HG03521 (cell line): ENCODE data around the gene HS3ST6.
"Not testable (repeated sequence)": the region's sequence is repeated elsewhere in the genome, so short reads cannot be mapped to it uniquely, and the experiment has no call there.

ENCODE experiments used
- ATAC-seq: cut with Tn5 transposase; IDR thresholded peaks from one replicate; pipeline ENCODE4 v1.9.1; 2021; ENCODE audit warnings: mild to moderate bottlenecking, moderate library complexity; ENCODE audit not compliant: unreplicated experiment

HS3ST6 gene

DNA sequence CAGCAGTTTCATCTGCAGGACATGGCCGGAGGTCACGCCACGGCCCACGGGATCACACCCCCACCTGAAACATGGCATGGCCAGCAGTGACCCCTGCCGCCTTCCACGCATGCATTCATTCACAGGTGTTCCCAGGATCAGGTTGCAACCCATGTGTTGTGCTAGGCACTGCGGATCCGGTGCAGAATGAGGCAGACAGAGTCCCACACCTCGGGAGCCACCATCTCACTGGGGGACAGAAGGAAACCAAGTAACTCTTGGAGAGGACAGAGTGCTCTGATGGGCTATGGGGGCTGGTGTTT, 29.1 kb upstream of the HS3ST6 start:
- no peak for ATAC-seq

DNA sequence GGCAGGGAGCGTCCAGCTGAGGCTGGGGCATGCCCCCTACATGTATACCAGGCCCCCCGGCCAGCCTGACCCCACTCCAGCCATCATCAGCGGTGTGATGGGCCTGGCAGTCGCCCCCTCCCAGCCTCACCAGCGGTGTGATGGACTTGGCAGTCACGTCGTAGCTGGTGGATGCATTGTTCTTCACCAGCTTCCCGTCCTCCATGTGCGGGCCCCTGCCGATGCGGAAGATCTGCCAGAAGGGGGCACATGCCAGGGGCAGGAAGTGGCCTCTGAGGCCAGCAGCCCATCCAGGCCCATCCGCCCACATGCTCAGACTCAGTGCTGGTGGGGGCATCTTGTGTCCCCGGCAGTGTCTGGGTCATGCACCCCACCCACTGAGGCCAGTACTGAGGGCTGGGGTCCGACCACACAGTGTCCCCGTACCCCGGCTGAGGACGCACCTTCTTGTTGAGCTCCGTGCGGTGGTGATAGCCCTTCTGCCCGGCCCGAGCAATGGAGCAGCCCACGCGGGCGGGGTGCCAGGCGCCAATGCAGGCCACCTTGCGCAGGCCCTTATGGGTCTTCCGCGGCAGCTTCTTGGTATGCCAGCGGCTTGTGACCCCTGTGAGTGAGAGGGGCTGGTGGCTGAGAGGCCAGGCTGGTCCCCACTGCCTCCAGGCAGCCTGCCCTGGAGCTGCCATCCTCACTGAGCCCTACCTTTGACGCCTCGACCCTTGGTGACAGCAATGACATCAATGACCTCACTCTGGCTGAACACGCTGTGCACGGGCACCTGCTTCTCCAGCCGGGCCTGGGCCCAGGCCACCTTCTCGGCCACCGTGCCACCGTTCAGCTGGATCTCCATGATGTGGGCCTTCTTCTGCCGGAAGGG, 28.5 kb upstream of the HS3ST6 start:
- ATAC-seq = no peak

DNA sequence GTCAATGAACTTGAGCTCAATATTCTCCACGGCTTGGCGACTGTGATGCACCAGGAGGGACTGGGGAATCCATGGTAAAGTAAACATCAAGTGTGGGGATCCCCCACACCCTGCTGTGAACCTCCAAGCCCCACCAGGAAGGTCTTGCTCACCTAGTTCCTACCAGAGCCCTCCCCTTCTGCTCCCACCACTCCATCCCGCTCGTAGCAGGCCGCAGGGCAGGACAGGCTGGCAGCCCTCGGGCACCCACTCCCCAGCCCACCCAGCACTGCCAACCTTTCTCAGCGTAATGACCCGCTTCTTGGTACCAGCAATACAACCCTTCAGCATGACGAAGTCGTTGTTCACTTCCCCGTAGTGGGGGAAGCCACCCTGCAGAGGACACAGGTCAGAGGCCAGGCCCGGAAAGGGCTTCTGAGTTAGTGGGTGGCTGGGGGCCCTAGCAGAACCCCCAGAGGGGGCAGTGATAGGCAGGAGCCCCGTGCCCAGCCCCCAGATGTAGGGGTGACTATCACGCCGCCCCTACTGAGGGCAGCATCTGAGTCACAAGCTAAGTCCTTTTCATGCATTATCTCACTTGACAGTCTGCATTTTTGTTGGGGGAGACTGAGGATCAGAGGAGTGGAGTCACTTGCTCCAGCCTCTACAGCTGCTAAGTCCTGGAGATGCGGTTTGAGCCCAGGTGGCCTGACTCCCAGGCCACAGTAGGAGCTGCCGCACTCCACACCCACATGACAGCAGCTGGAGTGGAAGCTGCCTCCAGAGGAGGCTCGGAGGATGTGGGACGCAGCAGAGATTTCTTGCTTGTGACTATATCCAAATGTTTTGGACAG, 27.6 kb upstream of the HS3ST6 start:
- no peak for ATAC-seq

DNA sequence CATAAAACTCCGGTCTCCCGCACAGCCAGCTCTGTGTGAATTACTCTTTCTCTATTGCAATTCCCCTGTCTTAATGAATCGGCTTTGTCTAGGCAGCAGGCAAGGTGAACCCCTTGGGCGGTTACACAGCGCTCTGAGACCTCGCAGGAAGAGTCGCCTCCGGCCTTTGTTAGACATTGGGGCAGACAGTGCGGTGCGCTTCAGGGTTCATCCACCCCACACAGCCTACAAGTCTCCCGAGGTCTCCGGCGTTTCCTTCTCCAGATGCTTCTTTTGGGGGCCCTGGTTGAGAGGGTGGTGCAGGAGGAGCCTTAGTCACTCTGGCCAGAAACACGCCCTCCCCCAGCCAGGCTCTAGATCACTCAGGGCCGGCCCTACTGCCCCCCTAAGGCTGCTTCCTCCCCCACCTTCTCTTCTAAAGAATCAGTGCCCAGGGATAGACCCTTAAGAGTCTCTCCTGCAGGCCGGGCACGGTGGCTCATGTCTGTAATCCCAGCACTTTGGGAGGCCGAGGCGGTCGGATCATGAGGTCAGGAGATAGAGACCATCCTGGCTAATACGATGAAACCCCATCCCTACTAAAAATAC, 26.5 kb upstream of the HS3ST6 start:
- ATAC-seq = no peak

DNA sequence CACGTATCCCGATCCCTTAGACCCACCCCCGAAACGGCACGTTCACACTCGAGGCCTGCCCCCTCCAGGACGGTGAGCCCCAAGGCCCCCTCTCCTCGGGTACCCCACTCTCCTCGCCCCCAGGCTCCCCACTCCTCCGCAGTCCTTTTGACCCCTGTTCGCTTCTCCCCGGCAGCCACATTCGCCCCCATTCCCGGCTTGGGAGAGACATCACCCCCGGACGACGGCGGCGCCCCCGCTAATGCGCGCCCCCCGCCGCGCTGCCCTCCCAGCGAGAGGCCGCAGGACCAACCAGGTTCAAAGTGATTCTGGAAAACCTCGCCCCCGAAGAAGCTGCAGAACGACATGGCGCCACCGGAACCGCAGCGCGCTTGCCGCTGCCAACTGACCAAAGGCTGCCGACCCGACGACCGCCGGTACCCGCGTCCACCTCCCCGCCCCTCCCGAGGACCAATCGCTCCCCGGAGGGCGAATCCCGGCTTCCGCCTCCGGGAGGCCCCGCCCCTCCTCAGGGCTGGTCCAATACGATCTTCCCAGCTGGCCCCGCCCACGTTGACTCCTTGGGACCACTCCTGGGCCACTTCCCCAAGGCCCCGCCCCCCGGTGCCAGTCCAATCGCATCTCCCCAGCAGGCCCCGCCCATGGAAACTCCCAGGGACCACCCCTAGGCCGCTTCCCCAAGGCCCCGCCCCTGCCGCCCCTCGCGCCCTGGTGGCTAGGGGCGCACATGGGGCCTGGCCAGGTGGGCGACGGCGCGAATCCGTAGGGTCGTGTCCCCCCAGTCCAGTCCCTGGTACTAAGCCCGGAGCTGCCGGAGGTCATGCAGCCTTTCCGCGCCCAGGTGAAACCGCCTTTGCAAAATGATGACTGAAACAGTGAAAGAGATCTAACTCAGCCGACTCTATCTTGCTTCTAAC, 24.9 kb upstream of the HS3ST6 start, which contains the start of gene MSRB1:
TSS of gene MSRB1 (minus strand) at position 390 of the 917 bp plus-strand sequence. CDS start at position 347, 43 bp downstream.
- peak; percentile 93 for ATAC-seq

DNA sequence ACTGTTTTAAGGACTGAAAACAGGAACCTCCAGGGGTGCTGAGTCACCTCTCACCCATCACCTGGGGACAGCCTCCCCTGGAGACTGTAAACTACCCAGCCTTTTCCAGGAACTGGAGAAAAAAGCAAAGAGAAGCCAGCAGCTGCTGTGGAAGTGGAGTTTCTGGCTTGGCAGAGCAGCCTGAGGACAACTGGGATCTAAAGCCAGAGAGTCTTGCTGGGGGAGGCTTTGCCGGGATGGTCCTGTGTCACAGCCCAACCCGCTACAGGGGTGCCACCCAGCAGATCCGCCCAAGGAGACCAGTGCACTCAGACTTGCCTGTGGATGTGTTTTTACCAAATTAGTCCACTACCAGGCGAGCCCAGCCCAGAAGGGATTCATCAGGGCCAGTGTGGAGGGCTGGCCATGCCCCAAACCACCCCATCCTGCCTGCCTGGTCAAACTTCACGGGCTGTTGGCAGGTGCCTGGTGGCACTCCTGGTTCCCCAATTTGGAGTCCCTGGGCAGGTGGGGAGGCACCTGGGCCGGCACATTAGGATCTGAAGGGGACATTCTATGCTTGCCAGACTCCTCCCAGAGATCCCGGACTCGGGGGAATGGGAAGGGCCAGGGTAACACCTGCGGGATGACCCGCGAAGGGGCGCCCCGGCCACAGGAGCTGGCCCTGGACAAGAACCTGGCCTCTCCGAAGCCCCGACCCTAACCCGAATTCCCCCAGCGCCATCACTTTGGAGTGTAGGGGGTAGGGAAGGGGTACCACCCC, 24.0 kb upstream of the HS3ST6 start:
- ATAC-seq = no peak

DNA sequence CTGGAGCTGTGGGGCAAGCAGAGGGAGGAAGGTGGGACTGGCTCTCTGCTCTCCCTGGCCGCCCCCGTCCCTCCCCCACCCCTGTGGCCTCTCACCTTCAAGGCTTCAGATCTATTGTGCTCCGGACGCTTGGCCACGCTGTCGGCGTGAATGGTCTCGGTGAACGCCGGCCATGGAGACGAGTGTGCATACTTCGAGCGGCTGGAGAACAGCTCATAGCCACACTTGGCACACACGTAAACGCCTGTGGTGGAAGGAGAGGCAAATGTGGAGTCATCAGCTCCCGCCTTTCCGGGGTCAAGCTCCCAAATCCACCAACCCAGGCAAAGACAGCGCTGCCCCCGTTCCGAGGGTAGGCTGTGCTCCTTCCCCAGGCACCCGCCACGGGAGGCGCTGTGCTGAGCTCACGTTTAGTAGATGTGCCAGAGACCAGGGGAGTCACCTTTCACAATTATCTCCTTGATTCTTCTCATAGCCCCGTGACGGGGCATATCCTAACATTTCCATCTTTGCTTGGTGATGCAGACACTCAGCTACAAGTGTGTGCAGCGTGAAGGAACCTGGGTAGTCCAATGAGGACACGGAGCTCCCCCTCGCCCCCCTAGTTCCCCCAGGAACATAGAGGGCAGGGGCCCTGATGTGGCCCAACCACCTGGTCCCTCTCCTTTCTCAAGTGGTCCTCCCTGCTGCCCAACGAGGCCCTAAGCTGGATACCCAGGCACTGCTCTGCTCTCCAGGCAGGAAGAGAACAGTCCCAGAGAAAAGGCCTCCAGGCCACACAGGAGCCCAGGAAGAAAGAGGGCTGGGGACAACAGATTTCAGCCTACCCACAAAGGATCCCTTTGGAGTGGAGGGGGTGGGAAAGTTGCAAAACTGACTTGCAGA, 23.2 kb upstream of the HS3ST6 start:
- ATAC-seq = no peak

DNA sequence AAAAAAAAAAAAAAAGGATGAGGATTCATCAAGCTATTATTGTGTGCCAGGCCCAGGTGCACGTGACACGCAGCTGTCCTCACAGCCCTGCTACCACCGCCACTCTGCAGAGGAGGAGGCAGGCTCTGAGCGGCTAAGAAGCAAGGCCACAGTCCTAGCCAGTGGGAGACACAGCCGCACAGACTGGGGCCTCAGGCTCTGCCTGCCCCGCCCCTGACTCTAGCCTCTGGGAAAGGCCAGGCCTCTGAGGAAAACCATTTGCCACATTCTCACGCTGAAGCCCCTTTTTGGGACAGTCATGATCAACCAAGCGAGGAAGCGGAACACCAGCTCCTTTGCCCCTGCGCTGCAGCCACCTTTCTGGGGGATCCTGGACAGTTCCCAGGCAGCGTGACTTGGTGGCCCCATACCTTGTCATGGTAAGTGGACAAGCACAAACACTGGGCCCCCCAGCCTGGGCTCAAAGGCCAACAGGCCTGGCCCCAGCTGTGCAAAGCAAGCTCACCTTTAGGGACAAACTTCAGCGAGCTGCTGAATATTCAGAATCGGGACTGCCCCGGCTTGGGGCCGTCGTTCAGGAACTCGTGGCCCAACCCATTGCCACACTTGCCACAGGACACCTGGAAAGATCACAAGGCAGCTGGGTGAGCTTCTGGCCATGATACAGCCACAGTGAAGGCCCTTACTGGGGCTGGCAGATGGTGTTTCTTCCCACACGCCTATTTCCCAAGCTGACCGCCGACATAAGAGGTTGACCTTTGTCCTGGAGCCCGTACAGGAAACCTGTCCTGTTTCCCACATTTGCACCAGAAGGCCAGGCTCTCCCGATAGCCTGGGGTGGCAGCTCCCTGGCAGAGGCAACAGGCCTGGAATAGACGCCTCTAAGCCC, 22.3 kb upstream of the HS3ST6 start:
- ATAC-seq = no peak

DNA sequence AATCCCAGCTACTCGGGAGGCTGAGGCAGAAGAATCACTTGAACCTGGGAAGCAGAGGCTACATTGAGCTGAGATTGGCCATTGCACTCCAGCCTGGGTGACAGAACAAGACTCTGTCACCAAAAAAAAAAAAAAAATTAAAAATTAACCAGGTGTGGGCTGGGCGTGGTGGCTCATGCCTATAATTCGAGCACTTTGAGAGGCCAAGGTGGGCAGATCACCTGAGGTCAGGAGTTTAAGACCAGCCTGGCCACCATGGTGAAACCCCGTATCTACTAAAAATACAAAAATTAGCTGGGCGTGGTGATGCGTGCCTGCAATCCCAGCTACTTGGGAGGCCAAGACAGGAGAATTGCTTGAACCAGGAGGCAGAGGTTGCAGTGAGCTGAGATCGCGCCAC, 21.6 kb upstream of the HS3ST6 start:
- ATAC-seq = not testable (repeated sequence)

DNA sequence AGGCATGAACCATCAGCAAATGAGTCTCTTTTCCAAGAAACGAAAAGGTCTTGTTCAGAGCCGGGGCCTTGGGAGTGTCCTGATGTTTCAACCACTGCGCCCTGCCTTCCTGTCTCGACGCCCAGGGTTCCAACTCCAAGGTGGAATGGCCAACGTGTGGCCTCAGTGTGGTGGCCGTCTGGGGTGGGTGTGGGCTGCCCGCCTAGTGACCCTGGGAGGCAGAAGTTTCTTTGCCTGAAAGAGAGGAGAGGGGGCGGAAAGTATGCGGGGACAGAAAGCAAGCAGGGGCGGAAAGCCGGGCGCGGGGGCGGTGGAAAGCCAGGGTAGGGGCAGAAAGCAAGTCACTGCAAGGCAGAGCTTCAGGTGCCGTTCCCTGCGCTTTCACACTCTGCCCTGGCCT, 20.7 kb upstream of the HS3ST6 start:
- no peak for ATAC-seq

DNA sequence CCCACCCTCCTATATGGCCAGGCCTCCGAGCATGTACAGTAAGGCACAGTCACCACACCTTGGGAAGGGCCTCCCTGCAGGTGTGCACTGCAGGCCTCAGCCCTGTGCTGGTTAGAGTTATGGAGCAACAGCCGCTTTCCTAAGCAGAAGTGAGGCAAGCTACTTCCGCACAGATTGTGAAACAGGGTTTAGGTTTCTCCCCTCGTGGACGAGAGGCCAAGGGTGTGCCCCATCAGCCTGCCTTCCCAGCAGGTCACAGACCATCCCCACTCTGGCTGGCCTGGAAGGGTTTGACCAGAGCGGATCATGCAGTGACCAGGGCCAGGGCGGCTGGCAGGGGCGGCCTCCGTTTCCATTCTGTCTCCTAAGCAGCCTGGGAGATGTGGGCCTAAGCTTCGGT, 20.1 kb upstream of the HS3ST6 start:
- ATAC-seq = no peak

DNA sequence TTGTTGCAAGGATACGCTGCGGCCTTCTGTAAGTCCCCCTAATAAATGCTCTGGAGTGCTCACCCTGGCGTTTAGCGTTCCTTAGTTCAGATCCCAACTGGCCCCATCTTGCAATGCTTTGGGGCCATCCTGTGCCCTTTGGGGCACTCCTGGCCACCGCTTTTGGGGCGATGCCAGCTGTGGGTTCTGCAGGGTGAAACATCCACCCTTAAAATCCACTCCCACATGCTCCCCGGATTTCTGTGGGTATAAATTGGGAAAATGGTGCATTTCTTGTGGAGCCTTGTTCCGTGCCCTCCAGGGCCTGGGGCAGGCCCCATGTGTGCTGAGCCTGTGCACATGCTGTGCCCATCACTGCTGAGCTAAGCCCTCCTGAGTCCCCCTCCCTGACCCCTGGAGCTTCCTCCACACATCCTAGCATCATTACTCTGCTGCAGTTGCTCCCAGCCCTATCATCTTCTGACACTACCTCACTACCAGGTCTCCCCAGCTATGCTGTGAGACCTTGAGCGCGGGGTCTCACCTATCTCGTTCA, 18.8 kb upstream of the HS3ST6 start:
- ATAC-seq = no peak

DNA sequence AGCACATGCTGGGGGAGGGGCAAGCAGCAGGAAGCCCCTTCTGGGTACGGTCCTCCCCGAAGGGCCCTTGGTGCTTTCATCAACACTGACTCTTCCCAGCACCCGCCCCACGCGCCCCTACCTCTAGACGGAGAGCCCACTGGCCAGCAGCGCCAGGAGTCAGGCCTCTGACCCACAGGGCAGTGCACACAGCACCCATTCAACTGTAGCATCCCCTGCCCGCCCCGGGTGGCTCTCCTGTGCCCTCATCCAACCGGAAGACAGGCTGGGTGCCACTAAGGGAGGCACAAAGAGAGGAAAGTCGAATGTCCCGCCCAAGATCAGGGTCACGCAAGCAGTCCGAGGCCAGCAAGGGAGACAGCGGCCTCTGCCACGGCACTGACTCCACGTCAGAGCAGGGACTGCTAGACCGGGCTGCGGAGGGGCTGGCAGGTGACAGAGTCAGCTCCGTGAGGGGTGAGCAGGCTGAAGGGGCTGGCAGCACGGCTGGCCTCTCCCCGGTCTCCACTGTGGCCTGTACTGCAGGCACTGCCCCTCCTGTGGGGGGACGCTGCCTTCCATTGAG, 15.0 kb upstream of the HS3ST6 start:
- no peak for ATAC-seq

DNA sequence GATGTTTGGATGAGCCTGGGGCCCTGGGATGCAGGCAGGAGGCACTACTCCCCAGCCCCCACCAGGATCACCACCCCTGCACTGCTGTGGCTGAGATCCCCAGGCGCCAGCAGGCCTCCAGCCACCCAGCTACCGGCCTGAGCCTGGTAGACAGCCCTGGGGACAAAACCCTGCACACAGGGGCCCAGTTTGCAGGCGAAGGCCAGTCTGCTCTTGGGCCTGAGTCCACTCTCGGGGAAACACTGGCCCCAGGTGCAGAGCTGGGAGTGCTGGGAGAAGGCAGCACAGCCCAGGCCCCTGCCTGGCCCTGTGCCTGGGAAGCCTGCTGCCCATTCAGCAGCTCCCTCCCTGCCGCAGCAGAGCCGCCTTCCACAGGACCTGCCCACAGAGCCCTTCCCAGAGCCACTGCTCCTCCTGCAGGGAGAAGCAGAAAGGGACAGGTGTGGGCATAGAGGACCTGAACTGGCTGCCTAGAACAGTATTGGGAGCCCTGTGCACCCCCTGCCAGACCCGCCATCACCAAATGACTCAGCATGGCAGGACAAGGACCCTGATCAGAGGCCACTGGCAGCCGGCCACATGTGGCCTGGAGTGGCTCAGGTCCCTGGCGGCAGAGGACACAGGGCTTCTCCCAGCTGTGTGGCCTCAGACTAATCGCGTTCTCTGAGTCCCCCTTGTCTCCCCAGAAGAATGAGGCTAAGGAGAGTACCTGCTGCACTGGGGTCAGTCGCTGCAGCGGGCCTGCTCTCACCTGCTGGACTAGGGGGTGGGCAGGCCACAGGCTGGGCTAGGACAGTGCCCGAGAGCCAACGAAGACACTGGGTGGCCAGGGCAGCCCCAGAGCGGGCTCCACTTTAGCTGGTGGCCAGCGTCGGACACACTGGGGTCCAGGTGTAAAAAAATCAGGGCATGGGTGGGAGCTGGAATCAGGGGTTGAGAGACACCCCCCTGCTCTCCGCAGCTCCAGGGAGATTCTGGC, 14.1 kb upstream of the HS3ST6 start:
- ATAC-seq = no peak

DNA sequence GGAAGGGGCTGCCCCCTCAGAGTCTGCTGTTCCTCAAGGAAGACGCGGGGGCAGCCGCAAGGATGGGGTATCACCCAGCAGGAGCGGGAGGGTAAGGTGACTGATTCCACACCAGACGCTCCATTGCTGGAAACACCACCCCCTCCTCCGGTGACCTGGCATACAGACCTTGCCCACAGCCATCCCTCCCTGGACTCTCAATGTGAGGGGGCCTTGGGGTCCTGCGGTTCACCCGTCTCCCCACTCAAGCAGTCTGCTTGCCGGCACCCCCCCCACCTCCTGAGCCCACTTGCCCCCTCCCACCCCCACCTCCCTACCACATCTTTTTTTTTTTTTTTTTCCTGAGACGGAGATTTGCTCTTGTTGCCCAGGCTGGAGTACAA, 12.1 kb upstream of the HS3ST6 start:
- no peak for ATAC-seq
